Measurements from ENCODE around the gene IDH3A.

The IDH3A gene

DNA sequence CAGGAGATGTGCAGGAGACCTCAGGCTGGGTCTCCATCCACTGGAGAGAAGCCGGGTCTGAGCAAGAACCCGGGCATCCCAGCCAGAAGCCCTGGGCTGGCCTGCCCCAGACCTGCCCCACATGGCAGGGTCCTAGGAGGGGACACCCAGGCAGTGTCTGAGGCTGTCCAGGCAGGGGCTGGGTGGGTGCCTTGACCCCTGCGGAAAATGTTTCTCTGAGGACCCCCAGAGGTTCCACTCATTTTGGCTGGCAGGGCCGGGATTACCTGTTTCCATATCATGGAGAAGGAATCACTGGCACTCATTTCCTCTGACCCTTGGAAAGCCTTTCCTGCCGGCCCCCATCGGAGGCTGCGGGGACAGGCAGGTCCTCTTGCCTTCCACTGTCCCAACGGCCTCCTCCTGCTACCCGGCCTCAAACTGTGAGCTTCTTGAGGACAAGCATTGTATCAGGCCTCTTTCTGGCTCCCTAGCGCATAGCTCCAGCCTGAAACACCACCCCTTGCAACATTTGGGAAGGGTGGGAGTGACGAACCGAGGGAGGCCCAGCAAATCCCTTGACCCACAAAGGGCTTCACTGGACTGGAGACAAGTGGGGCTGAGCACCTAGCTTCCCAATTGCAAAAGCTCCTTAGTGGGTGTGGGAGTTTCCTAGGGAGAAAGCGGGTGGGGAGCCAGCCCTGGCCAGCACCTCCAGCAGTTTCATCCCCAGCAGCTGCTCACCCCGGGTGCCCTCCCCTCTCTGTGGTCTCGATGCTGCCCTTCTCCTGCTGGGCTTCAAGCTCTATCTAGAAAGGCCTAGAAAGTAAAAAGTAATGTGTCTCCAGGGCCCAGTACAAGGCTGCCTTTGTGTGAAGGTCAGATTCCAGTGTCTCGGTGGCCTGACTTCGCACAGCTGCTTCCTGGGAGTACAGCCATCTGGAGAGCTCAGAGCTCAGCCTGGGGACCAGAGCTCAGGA is 55.5 kb downstream of the IDH3A start:
- DNase-seq, result peak; percentile 44

DNA sequence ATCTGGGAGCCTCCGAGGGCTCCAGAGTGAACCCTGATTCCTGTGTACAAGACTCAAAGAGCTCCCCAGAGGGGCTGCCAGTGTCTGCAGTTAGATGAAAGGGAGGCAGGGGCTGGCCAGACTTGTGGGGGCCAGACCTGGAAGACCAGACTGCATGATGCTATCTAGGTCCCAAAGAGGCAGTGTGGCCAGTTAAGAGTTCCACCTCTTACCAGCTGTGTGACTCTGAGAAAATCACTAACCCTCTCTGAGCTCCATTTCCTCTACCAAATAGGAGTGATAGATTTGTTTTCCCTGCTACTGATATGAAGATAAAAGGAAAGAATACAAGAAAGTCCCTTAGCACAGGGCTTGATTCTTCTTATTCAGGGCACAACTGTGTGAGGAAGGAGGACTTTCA is 56.2 kb downstream of the IDH3A start:
- no peak for DNase-seq

GRCh38 chr15:78205856-78206255 is 56.7 kb downstream of the IDH3A start:
- no peak for DNase-seq

DNA sequence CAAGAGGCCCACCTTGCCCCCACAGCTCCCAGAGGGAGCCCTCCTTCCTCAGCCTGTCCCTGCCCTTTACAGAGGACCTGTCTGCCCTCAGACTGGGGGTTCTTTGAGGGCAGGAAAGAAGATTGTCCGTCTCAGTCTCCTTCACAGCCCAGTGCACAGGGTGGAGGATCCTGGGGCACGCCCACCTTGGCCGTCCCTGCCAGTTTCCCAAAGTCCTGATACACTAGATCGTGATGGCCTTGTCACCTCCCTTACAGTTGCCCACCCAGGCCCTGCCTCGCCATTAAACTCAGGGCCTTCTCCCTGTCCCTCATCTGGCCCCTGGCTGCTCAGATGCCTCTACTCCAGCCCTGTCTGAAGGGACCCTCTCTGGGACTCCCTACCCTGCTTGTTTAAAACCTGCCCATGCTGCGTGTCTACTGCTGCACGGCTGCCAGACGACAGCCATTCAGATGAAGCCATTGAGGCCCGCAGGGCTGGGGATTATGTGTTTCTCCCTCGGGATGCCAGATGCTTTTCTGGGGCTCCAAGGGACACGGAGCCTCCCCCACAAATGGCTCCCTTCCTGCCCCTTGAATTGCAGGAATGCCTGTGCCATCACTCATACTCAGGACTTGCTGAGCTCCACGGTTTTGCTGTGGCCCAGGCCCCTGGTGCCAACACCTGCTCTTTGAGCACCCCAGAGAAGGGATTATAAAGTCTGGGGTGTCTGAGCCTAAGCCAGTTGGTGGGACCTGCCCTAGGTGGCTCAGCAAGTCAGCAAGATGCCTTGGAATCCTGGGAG is 57.4 kb downstream of the IDH3A start:
- no peak for DNase-seq

DNA sequence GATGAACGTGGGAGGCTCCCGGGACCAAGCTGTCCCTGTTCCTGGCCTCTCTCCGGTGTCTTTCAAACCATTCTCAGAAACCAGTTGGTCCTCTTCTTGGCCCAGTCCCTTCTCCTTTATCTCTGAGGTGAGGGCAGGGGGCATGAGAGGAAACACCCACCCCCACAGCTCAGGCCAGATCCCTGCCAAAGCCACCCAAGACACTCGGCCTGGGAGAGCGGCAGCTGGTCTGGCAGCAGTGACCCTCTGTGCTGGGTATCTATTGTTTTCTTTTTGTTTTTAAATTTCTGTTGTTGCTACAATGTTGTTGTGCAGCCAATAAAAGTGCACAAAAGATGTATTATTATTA is 57.9 kb downstream of the IDH3A start:
- no peak for DNase-seq

GRCh38 chr15:78207641-78208340 is 58.6 kb downstream of the IDH3A start:
- DNase-seq, result no peak

GRCh38 chr15:78208341-78208844 is 59.2 kb downstream of the IDH3A start:
- no peak for DNase-seq

- no peak for DNase-seq
These were observed 59.9 kb downstream of the IDH3A start for GRCh38 chr15:78208887-78209645.

- DNase-seq, result no peak
These were observed 60.6 kb downstream of the IDH3A start for GRCh38 chr15:78209646-78210348.

DNA sequence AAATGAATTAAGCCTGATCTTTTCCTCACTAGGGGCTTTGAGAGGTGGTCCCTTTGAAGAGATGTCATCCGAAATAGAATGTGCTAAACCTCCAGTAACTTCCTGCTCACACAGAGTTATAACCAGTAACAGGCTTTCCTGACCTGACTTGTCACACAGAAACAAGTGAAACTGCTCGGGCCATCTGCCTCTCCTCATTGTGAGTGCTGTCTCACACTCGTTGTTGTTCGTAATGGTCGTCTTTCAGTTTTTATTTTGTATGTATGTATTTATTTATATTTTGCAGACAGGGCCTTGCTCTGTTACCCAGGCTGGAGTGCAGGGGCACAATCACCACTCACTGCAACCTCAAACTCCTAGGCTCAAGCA is 61.2 kb downstream of the IDH3A start:
- DNase-seq, result no peak

- no peak for DNase-seq
These were observed 62.2 kb downstream of the IDH3A start for GRCh38 chr15:78211189-78211921.

DNA sequence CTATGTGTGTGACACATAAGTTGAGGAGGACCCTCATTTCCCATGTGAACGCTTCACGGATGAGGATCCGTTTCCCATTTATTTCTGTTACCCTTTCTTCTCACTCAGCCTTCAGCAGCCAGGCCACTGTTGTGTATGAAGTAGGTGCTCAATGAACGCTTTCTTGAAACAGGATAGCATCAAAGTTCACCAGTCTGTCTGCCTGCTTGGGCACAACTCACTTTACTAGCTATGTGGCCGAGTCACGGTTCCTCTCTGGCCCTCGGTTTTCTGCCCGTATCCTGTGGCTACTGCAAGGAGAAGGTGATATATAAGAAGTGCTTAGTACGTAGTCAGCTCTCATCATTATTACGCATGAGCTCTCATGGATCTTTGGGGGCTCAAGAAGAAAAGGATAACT is 62.8 kb downstream of the IDH3A start:
- no peak for DNase-seq

GRCh38 chr15:78212546-78213424 is 63.6 kb downstream of the IDH3A start:
- peak; percentile 40 for DNase-seq

- no peak for DNase-seq
These were observed 64.2 kb downstream of the IDH3A start for GRCh38 chr15:78213425-78213750.

DNA sequence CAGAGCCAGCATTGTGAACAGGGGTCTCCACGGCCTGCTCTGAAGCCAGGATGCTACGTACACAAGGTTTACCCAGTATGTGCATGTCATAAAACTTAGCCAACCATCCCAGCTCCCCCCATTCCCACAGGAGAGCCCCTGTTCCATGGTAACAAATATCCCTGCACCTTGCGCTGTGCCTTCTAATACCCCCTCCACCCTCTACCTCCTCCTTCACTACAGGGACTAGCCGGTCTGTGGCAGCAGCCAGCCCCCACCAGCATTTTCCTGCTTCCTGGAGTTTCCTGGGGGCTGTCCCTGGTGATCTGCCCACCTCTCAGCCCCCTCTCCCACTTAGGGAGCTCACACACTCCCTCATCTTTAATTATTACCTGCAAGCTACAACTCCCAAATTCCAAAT is 64.8 kb downstream of the IDH3A start:
- no peak for DNase-seq

GRCh38 chr15:78216276-78217104 is 67.3 kb downstream of the IDH3A start:
- no peak for DNase-seq

- no peak for DNase-seq
These were observed 71.6 kb downstream of the IDH3A start for GRCh38 chr15:78220713-78221112.

Data from NCI-H226 (cell line).